Activated naive CD8-positive, alpha-beta T cell (primary cell): ENCODE measurements around the gene SCP2D1.

ENCODE experiments used
- H3K27ac Mint-ChIP-seq: one replicate; pipeline ENCODE4 v1.8.0; 2021; ENCODE audit warnings: mixed read lengths
- H3K27me3 Mint-ChIP-seq: one replicate; pipeline ENCODE4 v1.8.0; 2021; ENCODE audit warnings: mixed read lengths
- H3K36me3 Mint-ChIP-seq: one replicate; pipeline ENCODE4 v1.8.0; 2021; ENCODE audit warnings: mixed read lengths
- H3K4me1 Mint-ChIP-seq: one replicate; pipeline ENCODE4 v1.8.0; 2021; ENCODE audit warnings: low read depth, mixed read lengths
- H3K4me3 Mint-ChIP-seq: one replicate; pipeline ENCODE4 v1.8.0; 2021; ENCODE audit warnings: mild to moderate bottlenecking, mixed read lengths
- H3K9me3 Mint-ChIP-seq: one replicate; pipeline ENCODE4 v1.8.0; 2021; ENCODE audit warnings: low read depth, mixed read lengths

Gene SCP2D1

DNA sequence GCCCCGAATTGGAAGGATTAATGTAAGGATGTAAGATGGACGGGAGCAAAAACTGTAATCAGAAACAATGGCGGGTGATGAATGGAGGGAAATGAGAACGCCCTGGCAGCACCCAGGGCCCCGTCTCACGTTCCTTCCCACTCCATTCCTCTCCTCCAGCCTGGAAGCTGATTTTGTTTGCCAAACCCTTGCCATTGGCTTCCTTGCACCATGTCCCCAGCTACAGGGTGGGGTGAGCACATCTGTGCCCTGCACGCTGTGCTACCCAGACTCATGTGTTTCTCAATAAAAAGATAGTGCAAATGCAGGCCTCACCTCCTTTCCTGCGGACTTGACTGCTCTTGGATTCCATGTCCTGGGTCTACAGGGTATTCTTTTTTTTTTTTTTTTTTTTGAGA, 26.7 kb downstream of the SCP2D1 start:
- Mint-ChIP-seq H3K27me3 (no peaks in the 10 kb centered on the region), H3K27ac (no peak overlapping the region), H3K9me3 (no peaks in the 10 kb centered on the region), H3K4me3 (no peak overlapping the region), H3K36me3 (no peaks in the 10 kb centered on the region), H3K4me1 (no peaks in the 10 kb centered on the region)

DNA sequence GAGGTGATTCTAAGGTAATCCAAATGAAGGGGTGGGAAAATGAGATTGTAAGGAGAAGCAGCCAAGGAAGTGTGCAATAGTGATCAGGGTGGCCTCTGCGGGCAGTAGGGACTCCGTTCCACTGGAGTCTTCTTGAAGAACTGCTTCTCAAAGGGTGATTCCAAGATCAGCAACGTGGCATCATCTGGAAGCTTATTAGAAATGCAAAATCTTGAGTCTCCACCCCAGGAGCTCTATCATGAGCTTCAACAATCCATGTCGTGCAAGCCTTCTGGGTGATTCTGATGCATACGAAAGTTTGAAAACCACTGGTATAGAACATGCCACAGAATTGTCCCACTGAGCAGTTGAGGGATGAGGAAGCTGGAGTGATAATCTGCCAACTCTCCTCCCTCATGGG, 31.4 kb downstream of the SCP2D1 start:
- no peaks in the 10 kb centered on the region for H3K27me3 Mint-ChIP-seq
- no peak overlapping the region for H3K27ac Mint-ChIP-seq
- H3K4me3 Mint-ChIP-seq: no peak overlapping the region
- no peaks in the 10 kb centered on the region for H3K9me3 Mint-ChIP-seq
- H3K4me1 Mint-ChIP-seq: no peaks in the 10 kb centered on the region
- no peaks in the 10 kb centered on the region for H3K36me3 Mint-ChIP-seq

DNA sequence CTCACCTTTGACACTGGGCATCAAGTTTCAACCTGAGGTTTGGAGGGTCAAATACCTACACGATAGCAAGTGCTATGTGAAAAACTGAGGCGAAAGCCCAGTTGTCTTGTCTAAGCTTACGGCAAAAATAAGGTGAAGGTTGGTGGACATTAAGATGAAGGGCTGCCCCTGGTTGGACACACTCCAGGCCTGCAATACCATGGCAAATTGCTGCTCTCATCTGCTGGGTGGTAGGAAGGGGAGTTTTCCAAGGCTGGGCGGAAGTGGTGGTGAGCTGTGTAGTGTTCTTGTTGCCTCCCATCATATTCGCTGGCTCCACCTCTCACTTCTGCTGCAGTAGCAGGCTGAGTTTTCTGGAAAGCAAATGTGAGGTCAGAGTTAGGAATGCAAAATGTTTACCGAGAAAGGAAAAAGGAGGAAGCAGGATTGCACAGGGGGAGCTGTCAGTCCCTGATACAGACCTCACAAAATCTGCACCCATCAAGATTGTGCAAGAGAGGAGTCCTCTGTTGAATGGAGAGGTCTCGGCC, 33.7 kb downstream of the SCP2D1 start:
- Mint-ChIP-seq H3K4me1 (no peaks in the 10 kb centered on the region), H3K4me3 (no peak overlapping the region), H3K27ac (no peak overlapping the region), H3K36me3 (no peaks in the 10 kb centered on the region), H3K9me3 (no peaks in the 10 kb centered on the region), H3K27me3 (peaks cover 4% of the 10 kb centered on the region)

- H3K4me3 Mint-ChIP-seq: no peak overlapping the region
- H3K27ac Mint-ChIP-seq: no peak overlapping the region
- no peaks in the 10 kb centered on the region for H3K36me3 Mint-ChIP-seq
- peaks cover 4% of the 10 kb centered on the region for H3K27me3 Mint-ChIP-seq
- no peaks in the 10 kb centered on the region for H3K9me3 Mint-ChIP-seq
- H3K4me1 Mint-ChIP-seq: no peaks in the 10 kb centered on the region
These were observed 35.5 kb downstream of the SCP2D1 start for GRCh38 chr20:18849131-18849530.

DNA sequence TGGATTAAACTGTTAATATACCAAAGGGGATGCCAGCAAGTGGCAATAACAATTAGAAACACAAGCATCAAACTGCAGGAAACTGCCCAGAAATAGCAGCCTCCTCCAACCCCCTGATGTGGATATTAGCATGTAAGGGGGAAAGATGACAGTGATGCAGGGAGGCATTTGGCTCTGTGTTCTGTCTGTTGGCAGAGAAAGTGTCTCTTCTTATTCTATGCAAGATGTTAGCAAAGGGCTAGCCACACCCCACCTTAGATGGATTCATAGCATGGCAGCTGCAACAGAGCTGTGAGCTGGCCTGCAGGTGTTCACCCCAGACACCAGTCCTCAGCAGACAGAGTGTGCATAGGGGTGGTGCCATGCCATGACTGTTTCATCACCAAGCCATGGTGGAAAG, 38.0 kb downstream of the SCP2D1 start:
- no peak overlapping the region for H3K4me3 Mint-ChIP-seq
- H3K27me3 Mint-ChIP-seq: peaks cover 6% of the 10 kb centered on the region
- no peak overlapping the region for H3K27ac Mint-ChIP-seq
- H3K36me3 Mint-ChIP-seq: no peaks in the 10 kb centered on the region
- H3K4me1 Mint-ChIP-seq: no peaks in the 10 kb centered on the region
- H3K9me3 Mint-ChIP-seq: no peaks in the 10 kb centered on the region

DNA sequence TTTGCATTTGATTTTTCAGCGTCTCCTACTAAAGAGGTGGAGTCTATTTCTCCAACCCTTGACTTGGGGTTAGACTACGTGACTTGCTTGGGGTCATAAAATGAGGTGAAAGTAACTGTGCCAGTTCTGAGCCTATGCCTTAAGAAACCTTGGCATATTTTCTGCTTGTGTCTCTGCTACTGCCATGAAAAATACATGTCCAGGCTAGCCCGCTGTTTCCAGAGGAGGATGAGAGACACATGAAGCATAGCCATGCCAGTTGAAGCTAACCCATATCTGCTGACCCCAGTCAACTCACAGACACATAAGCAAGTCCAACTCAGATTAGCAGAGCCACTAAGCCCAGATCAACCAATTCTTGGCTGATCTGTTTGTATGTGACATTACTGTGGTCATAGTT, 38.7 kb downstream of the SCP2D1 start:
- H3K36me3 Mint-ChIP-seq: no peaks in the 10 kb centered on the region
- no peaks in the 10 kb centered on the region for H3K4me1 Mint-ChIP-seq
- no peaks in the 10 kb centered on the region for H3K9me3 Mint-ChIP-seq
- no peak overlapping the region for H3K27ac Mint-ChIP-seq
- H3K4me3 Mint-ChIP-seq: no peak overlapping the region
- H3K27me3 Mint-ChIP-seq: peaks cover 6% of the 10 kb centered on the region

GRCh38 chr20:18853216-18853615, 39.6 kb downstream of the SCP2D1 start:
- Mint-ChIP-seq H3K36me3 (no peaks in the 10 kb centered on the region), H3K4me3 (no peak overlapping the region), H3K27ac (no peak overlapping the region), H3K9me3 (no peaks in the 10 kb centered on the region), H3K27me3 (peaks cover 6% of the 10 kb centered on the region), H3K4me1 (no peaks in the 10 kb centered on the region)

DNA sequence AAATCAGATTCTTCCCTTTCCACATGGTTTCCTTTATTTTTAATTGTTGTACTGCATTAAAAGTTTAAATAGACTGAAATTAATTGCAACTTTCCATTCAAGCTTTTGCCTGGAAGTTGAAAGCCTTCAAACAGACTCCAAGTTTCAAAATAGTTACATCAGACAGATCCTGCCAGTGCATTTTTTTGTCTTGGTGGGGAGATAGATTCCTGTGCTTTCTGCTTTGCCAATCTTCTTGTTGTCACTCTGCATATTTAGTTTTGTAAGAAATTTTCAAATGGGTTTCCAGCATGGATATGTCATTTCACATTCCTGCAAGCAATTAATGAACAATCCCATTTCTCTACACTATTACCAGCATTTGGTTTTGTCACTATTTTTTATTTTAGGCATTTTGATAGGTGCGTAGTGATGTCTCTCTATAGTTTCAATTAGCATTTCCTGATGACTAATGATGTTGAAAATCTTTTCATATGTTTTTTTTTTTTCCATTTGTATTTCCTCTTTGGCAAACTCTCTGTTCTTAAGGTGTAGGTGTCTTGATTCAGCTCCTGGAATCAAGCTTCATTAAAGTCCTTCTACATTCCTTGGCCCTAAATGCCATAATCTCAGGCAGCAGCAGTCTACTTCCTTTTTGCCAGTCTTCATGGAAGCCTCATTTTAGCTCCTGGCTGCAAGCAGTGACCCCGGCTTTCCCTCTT, 40.5 kb downstream of the SCP2D1 start:
- Mint-ChIP-seq H3K36me3 (no peaks in the 10 kb centered on the region), H3K27me3 (peaks cover 6% of the 10 kb centered on the region), H3K9me3 (no peaks in the 10 kb centered on the region), H3K27ac (no peak overlapping the region), H3K4me1 (no peaks in the 10 kb centered on the region), H3K4me3 (no peak overlapping the region)

DNA sequence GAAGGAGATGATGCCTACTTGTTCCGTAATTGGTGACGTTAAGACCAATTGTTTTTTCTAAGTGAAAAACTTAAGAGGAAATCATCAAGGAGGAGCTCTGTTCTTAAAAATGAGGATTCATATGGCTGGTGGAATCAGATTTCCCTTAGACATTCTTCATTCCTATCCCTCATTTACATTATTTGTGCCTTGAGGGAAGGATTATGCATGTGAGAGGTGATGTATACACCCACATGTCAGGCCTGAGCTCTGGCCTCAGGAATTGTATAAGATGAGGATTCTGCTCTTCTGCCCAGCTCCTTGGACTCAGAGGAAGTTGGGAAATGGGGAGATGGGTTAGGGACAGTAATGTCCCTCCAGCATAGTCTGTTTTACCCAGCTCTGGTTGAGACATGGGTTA, 42.3 kb downstream of the SCP2D1 start:
- Mint-ChIP-seq H3K9me3 (peaks cover 5% of the 10 kb centered on the region), H3K27me3 (peaks cover 3% of the 10 kb centered on the region), H3K4me3 (no peak overlapping the region), H3K36me3 (no peaks in the 10 kb centered on the region), H3K27ac (no peak overlapping the region), H3K4me1 (no peaks in the 10 kb centered on the region)

- Mint-ChIP-seq H3K36me3 (no peaks in the 10 kb centered on the region), H3K4me1 (no peaks in the 10 kb centered on the region), H3K27me3 (peaks cover 2% of the 10 kb centered on the region), H3K4me3 (no peak overlapping the region), H3K9me3 (peaks cover 5% of the 10 kb centered on the region), H3K27ac (no peak overlapping the region)
These were observed 43.3 kb downstream of the SCP2D1 start for GRCh38 chr20:18856873-18857272.

DNA sequence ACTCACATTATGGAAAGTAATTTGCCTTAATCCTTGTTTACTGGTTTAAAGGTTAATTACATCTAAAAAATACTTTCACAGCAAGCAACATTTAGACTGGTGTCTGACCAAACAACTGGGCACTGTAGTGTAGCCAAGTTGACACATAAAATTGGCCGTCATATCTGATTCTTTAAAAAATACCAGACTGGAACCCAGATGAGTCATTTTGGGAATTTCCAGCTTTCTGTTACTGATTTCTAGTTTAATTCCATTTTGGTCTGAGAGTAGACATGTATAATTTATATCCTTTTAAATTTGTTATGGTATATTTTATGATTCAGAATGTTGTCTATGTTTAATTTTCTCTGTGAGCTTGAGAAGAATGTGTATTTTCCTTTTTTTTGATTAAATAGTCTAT, 44.1 kb downstream of the SCP2D1 start:
- no peak overlapping the region for H3K27ac Mint-ChIP-seq
- peaks cover 2% of the 10 kb centered on the region for H3K27me3 Mint-ChIP-seq
- H3K36me3 Mint-ChIP-seq: no peaks in the 10 kb centered on the region
- peaks cover 5% of the 10 kb centered on the region for H3K9me3 Mint-ChIP-seq
- no peaks in the 10 kb centered on the region for H3K4me1 Mint-ChIP-seq
- H3K4me3 Mint-ChIP-seq: no peak overlapping the region

DNA sequence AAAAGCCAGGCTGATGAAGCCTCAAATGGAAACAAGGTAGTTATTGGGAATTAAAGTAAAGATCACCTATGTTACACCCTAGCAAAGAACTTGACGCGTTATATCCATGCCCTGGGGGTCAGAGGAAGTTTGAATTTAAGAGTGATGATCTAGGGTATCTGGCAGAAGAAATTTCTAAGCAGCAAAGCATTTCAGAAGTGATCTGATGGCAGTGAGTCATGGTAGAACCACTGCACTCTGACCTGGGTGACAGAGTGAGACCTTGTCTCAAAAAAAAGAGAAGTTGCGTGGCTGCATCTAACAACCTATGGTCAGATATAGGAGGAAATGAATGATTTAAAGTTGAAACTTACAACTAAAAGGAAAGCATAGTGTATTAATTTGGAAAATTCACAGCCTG, 45.2 kb downstream of the SCP2D1 start:
- Mint-ChIP-seq H3K27me3 (peaks cover 2% of the 10 kb centered on the region), H3K36me3 (no peaks in the 10 kb centered on the region), H3K4me1 (no peaks in the 10 kb centered on the region), H3K4me3 (no peak overlapping the region), H3K27ac (no peak overlapping the region), H3K9me3 (peaks cover 5% of the 10 kb centered on the region)
